ENCODE measurements around the gene PCDH18. TPM values are rescaled to one million over a fixed set of nuclear protein-coding genes. Genes with fewer than 3 reads are reported as not detected.
"Not testable (repeated sequence)": the region's sequence is repeated elsewhere in the genome, so short reads cannot be mapped to it uniquely, and the experiment has no call there.

Gene PCDH18
- total and polyA plus RNA-seq, 4 experiments from 2014 or later: 0.17 to 0.20 TPM; not detected in 2

DNA sequence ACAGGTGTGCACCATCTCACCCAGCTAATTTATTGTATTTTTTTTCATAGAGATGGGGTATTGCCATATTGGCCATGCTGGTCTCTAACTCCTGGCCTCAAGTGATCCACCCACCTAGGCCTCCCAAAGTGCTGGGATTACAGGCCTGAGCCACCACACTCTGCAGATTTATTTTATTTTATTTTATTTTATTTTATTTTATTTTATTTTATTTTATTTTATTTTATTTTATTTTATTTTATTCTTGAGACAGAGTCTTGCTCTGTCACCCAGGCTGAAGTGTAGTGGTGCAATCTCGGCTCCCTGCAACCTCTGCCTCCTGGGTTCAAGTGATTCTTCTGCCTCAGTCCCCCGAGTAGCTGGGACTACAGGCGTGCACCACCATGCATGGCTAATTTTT is 15.0 kb downstream of the PCDH18 start:
- H3K4me1 Mint-ChIP-seq; H3K36me3 Mint-ChIP-seq; H3K27ac Mint-ChIP-seq; POLR2A ChIA-PET (ENCODE audit: partially characterized antibody); H3K4me3 ChIP-seq (ENCODE audit: low read length in 2 of 2); H3K9me3 ChIP-seq (ENCODE audit: control insufficient read depth in 1 of 2, low read length in 2 of 2); intact Hi-C loops (cut with micrococcal nuclease); H3K36me3 ChIP-seq (ENCODE audit: insufficient read depth, low read length); H3K4me1 ChIP-seq (ENCODE audit: insufficient read depth, low read length); H3K4me3 Mint-ChIP-seq; DNase-seq; H3K27me3 Mint-ChIP-seq; H3K27me3 ChIP-seq (ENCODE audit: insufficient read depth, low read length); H3K27ac ChIP-seq (ENCODE audit: low read depth, low read length); H3K9me3 Mint-ChIP-seq; CTCF ChIA-PET (ENCODE audit: partially characterized antibody): not testable (repeated sequence)

DNA sequence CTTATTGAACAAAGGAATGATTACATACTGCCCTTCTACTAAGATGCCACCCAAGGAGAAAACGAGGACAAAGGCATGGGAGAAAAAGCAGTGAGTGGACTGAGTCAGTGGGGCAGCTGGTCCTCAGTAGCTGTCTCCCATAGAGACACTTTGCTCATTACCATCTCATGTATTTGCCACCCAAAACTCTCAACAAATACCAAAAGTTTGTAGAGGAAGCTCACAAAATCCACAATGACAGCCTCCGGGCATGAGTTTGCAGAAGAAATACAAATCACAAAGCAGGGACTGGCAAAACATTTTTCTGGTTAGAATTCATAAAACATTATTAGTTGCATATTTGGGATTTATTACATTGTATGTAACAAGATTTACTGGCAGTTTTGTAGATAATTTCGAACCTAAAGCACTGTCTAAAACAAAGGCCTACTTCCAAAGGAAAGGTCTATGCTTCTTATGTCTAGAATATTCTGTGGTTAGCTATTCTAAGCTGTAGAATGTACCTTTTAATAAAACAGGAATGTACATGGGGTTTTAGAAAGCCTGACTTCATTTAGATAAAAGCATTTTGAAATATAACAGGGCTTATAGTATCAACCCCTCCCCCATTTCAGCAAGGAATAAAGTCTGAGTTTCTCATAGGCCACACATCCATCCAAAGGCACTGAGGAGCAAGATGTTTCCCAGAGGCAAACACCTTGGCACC is 17.7 kb downstream of the PCDH18 start:
- no peaks in the 10 kb centered on the region for H3K36me3 ChIP-seq (ENCODE audit: insufficient read depth, low read length)
- ChIA-PET CTCF (ENCODE audit: partially characterized antibody) (no interaction called here), POLR2A (ENCODE audit: partially characterized antibody) (no interaction called here)
- no peak overlapping the region for H3K27ac ChIP-seq (ENCODE audit: low read depth, low read length)
- no peak for DNase-seq
- H3K9me3 ChIP-seq (ENCODE audit: control insufficient read depth in 1 of 2, low read length in 2 of 2): no peaks in the 10 kb centered on the region
- Mint-ChIP-seq H3K4me1 (no peaks in the 10 kb centered on the region), H3K4me3 (no peak overlapping the region), H3K27me3 (no peaks in the 10 kb centered on the region), H3K9me3 (peaks cover 0 to 8% (median 0%) of the 10 kb centered on the region in 8 donors), H3K36me3 (no peaks in the 10 kb centered on the region), H3K27ac (no peak overlapping the region)
- H3K4me1 ChIP-seq (ENCODE audit: insufficient read depth, low read length): no peaks in the 10 kb centered on the region
- no peaks in the 10 kb centered on the region for H3K27me3 ChIP-seq (ENCODE audit: insufficient read depth, low read length)
- intact Hi-C loops (cut with micrococcal nuclease): no loop called here
- H3K4me3 ChIP-seq (ENCODE audit: low read length in 2 of 2): no peak overlapping the region

- no peaks in the 10 kb centered on the region for H3K27me3 ChIP-seq (ENCODE audit: insufficient read depth, low read length)
- Mint-ChIP-seq H3K27ac (no peak overlapping the region), H3K4me3 (no peak overlapping the region), H3K9me3 (peaks cover 0 to 8% (median under 1%) of the 10 kb centered on the region in 8 donors), H3K4me1 (no peaks in the 10 kb centered on the region), H3K36me3 (no peaks in the 10 kb centered on the region), H3K27me3 (no peaks in the 10 kb centered on the region)
- no peak for DNase-seq
- POLR2A ChIA-PET (ENCODE audit: partially characterized antibody): no interaction called here
- H3K9me3 ChIP-seq (ENCODE audit: control insufficient read depth in 1 of 2, low read length in 2 of 2): no peaks in the 10 kb centered on the region
- H3K4me3 ChIP-seq (ENCODE audit: low read length in 2 of 2): no peak overlapping the region
- CTCF ChIA-PET (ENCODE audit: partially characterized antibody): no interaction called here
- no peak overlapping the region for H3K27ac ChIP-seq (ENCODE audit: low read depth, low read length)
- no peaks in the 10 kb centered on the region for H3K36me3 ChIP-seq (ENCODE audit: insufficient read depth, low read length)
- intact Hi-C loops (cut with micrococcal nuclease): no loop called here
- no peaks in the 10 kb centered on the region for H3K4me1 ChIP-seq (ENCODE audit: insufficient read depth, low read length)
Observed at GRCh38 chr4:137510557-137511265, 21.6 kb downstream of the PCDH18 start.

GRCh38 chr4:137509855-137510282 is 22.4 kb downstream of the PCDH18 start:
- DNase-seq: no peak
- Mint-ChIP-seq H3K27ac (no peak overlapping the region), H3K4me3 (no peak overlapping the region), H3K36me3 (no peaks in the 10 kb centered on the region), H3K4me1 (no peaks in the 10 kb centered on the region), H3K9me3 (peaks cover 0 to 10% (median under 1%) of the 10 kb centered on the region in 8 donors), H3K27me3 (no peaks in the 10 kb centered on the region)
- Histone ChIP-seq H3K9me3 (ENCODE audit: control insufficient read depth in 1 of 2, low read length in 2 of 2) (no peaks in the 10 kb centered on the region), H3K4me1 (ENCODE audit: insufficient read depth, low read length) (no peaks in the 10 kb centered on the region), H3K4me3 (ENCODE audit: low read length in 2 of 2) (no peak overlapping the region), H3K27ac (ENCODE audit: low read depth, low read length) (no peak overlapping the region), H3K27me3 (ENCODE audit: insufficient read depth, low read length) (no peaks in the 10 kb centered on the region), H3K36me3 (ENCODE audit: insufficient read depth, low read length) (no peaks in the 10 kb centered on the region)
- intact Hi-C loops (cut with micrococcal nuclease): no loop called here
- ChIA-PET CTCF (ENCODE audit: partially characterized antibody) (no interaction called here), POLR2A (ENCODE audit: partially characterized antibody) (no interaction called here)

DNA sequence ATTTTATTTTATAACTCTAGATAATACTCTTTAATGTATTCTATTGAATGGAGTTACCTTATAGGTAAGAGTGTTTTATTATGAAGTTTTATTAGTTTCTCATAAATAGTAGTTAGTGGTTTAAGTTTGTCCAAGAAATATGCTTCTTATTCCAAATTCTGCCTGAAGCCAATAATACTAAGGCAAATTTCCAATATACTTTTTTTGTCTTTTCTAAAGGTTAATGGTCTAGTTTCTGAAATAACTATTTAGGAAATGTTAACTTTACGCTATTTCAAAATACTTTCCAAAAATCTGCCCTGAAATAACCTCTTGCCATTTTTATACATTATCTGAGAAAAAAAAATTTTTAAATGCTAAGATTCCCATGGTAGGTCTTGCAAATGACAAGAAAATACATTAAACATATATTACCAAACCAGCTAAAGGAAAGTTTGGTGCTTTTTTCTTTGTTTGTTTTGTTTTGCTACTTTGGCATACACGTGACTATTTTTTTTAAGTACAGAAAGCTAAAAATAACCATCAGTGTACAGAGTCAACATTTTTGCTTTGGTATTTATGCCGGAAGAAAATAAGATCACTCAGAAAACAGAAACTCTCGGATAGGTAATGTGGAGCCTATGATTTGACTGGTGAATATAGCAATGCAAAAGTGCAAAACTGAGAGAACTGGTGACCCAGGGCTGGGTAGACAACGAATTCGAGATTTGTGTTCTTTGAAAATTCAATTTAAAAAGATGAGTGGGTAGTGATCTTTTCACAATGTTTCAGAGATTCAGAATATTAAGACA is 29.8 kb downstream of the PCDH18 start:
- Mint-ChIP-seq H3K36me3 (no peaks in the 10 kb centered on the region), H3K9me3 (peaks cover 0 to 6% (median under 1%) of the 10 kb centered on the region in 8 donors), H3K4me3 (no peak overlapping the region), H3K27ac (no peak overlapping the region), H3K4me1 (no peaks in the 10 kb centered on the region), H3K27me3 (no peaks in the 10 kb centered on the region)
- no peak for DNase-seq
- no peaks in the 10 kb centered on the region for H3K9me3 ChIP-seq (ENCODE audit: control insufficient read depth in 1 of 2, low read length in 2 of 2)
- no peaks in the 10 kb centered on the region for H3K4me1 ChIP-seq (ENCODE audit: insufficient read depth, low read length)
- no peak overlapping the region for H3K4me3 ChIP-seq (ENCODE audit: low read length in 2 of 2)
- intact Hi-C loops (cut with micrococcal nuclease): no loop called here
- ChIA-PET POLR2A (ENCODE audit: partially characterized antibody) (no interaction called here), CTCF (ENCODE audit: partially characterized antibody) (no interaction called here)
- no peak overlapping the region for H3K27ac ChIP-seq (ENCODE audit: low read depth, low read length)
- no peaks in the 10 kb centered on the region for H3K36me3 ChIP-seq (ENCODE audit: insufficient read depth, low read length)
- H3K27me3 ChIP-seq (ENCODE audit: insufficient read depth, low read length): no peaks in the 10 kb centered on the region

- not testable (repeated sequence) for DNase-seq
Observed at GRCh38 chr4:137496267-137496666, 36.0 kb downstream of the PCDH18 start.

GRCh38 chr4:137495578-137495977 is 36.7 kb downstream of the PCDH18 start:
- no peak overlapping the region for H3K27ac Mint-ChIP-seq
- H3K36me3 ChIP-seq (ENCODE audit: insufficient read depth, low read length): no peaks in the 10 kb centered on the region
- no peaks in the 10 kb centered on the region for H3K36me3 Mint-ChIP-seq
- H3K9me3 ChIP-seq (ENCODE audit: control insufficient read depth in 1 of 2, low read length in 2 of 2): no peaks in the 10 kb centered on the region
- H3K9me3 Mint-ChIP-seq: peaks cover 0 to 7% (median 3%) of the 10 kb centered on the region in 8 donors
- no peaks in the 10 kb centered on the region for H3K27me3 Mint-ChIP-seq
- ChIA-PET CTCF (ENCODE audit: partially characterized antibody) (no interaction called here), POLR2A (ENCODE audit: partially characterized antibody) (no interaction called here)
- intact Hi-C loops (cut with micrococcal nuclease): no loop called here
- DNase-seq: no peak
- H3K27me3 ChIP-seq (ENCODE audit: insufficient read depth, low read length): no peaks in the 10 kb centered on the region
- no peaks in the 10 kb centered on the region for H3K4me1 Mint-ChIP-seq
- H3K4me3 Mint-ChIP-seq: no peak overlapping the region
- no peak overlapping the region for H3K4me3 ChIP-seq (ENCODE audit: low read length in 2 of 2)
- no peaks in the 10 kb centered on the region for H3K4me1 ChIP-seq (ENCODE audit: insufficient read depth, low read length)
- no peak overlapping the region for H3K27ac ChIP-seq (ENCODE audit: low read depth, low read length)

More at GRCh38 chr4:137496267-137496666, 36.0 kb downstream of the PCDH18 start:
- H3K4me1 Mint-ChIP-seq; H3K4me1 ChIP-seq (ENCODE audit: insufficient read depth, low read length); CTCF ChIA-PET (ENCODE audit: partially characterized antibody); H3K27ac Mint-ChIP-seq; H3K36me3 ChIP-seq (ENCODE audit: insufficient read depth, low read length); H3K9me3 Mint-ChIP-seq; H3K27me3 ChIP-seq (ENCODE audit: insufficient read depth, low read length); H3K27me3 Mint-ChIP-seq; H3K4me3 Mint-ChIP-seq; H3K4me3 ChIP-seq (ENCODE audit: low read length in 2 of 2); H3K27ac ChIP-seq (ENCODE audit: low read depth, low read length); H3K9me3 ChIP-seq (ENCODE audit: control insufficient read depth in 1 of 2, low read length in 2 of 2); H3K36me3 Mint-ChIP-seq; intact Hi-C loops (cut with micrococcal nuclease); POLR2A ChIA-PET (ENCODE audit: partially characterized antibody): not testable (repeated sequence)
